Panc1 (cell line): ENCODE results near the gene SDC4.

Experiments used
- REST ChIP-seq, 2 experiments: IDR thresholded peaks; 2 replicates each; pipeline ENCODE4 v1.6.1; 2011 to 2012; ENCODE audit warnings: low read depth in 2 of 2, control low read depth in 1 of 2, low read length in 1 of 2, mild to moderate bottlenecking in 1 of 2, moderate library complexity in 1 of 2; ENCODE audit not compliant: insufficient read depth in 1 of 2
- TF ChIP-seq, protein P1 (sequence below): fragments of 450-650 bp; IDR thresholded peaks from 2 replicates; pipeline ENCODE4 v1.5.1; 2017; ENCODE audit warnings: mild to moderate bottlenecking

DNA sequence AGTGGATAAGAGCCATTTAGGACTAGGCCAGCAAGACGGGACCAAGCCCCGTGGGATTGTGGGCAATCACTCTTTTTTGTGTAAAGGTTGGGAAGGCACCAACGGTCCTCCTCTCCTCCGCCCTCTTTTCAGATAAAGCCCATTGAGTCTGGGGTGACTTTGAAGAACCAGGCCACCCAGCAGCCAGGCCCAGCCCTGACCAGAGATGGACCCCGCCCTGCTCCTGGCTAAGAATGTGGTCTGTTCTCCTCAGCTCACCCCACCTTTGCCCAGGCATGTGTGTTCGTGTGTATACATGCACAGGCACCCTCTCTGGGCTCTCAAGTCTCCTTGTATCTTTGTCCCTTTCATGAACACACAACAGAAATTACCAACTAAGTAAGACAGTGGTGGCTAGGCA is 9.1 kb downstream of the SDC4 start:
- TF ChIP-seq, protein P1, sequence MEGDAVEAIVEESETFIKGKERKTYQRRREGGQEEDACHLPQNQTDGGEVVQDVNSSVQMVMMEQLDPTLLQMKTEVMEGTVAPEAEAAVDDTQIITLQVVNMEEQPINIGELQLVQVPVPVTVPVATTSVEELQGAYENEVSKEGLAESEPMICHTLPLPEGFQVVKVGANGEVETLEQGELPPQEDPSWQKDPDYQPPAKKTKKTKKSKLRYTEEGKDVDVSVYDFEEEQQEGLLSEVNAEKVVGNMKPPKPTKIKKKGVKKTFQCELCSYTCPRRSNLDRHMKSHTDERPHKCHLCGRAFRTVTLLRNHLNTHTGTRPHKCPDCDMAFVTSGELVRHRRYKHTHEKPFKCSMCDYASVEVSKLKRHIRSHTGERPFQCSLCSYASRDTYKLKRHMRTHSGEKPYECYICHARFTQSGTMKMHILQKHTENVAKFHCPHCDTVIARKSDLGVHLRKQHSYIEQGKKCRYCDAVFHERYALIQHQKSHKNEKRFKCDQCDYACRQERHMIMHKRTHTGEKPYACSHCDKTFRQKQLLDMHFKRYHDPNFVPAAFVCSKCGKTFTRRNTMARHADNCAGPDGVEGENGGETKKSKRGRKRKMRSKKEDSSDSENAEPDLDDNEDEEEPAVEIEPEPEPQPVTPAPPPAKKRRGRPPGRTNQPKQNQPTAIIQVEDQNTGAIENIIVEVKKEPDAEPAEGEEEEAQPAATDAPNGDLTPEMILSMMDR, result no peak
- TF ChIP-seq REST (IDR thresholded peaks at IDR 0.05; ENCODE audit: insufficient read depth in 1 of 2, low read depth in 2 of 2, low read length in 1 of 2), result no peak
